Measurements from ENCODE around the gene C16orf54. TPM values are rescaled to one million over a fixed set of nuclear protein-coding genes. Genes with fewer than 3 reads are reported as not detected.
"Not testable (repeated sequence)": the region's sequence is repeated elsewhere in the genome, so short reads cannot be mapped to it uniquely, and the experiment has no call there.

Gene C16orf54
- total RNA-seq, 6 experiments from 2014 or later: not detected

GRCh38 chr16:29756654-29757053 is 10.9 kb upstream of the C16orf54 start:
- H3K9me3 Mint-ChIP-seq: no peaks in the 10 kb centered on the region
- H3K4me3 Mint-ChIP-seq: no peak overlapping the region
- H3K27ac Mint-ChIP-seq: no peak overlapping the region
- DNase-seq: no peak
- TF ChIP-seq CTCF (IDR thresholded peaks at IDR 0.05): no peak
- 0 out of 2 replicates have a peak, but pooled peaks cover 6% of the 10 kb centered on the region for H3K4me1 Mint-ChIP-seq (ENCODE audit: low read depth)
- H3K27me3 Mint-ChIP-seq (ENCODE audit: insufficient read depth): peaks cover 14% of the 10 kb centered on the region
- H3K36me3 Mint-ChIP-seq (ENCODE audit: low read depth): no peaks in the 10 kb centered on the region

- TF ChIP-seq CTCF (IDR thresholded peaks at IDR 0.05): no peak
- no peaks in the 10 kb centered on the region for H3K36me3 Mint-ChIP-seq (ENCODE audit: low read depth)
- no peak overlapping the region for H3K4me3 Mint-ChIP-seq
- peaks cover 8% of the 10 kb centered on the region for H3K27me3 Mint-ChIP-seq (ENCODE audit: insufficient read depth)
- no peak for DNase-seq
- H3K9me3 Mint-ChIP-seq: no peaks in the 10 kb centered on the region
- H3K27ac Mint-ChIP-seq: no peak overlapping the region
- H3K4me1 Mint-ChIP-seq (ENCODE audit: low read depth): 0 out of 2 replicates have a peak, but pooled peaks cover 6% of the 10 kb centered on the region
Observed at GRCh38 chr16:29753516-29753915, 7.7 kb upstream of the C16orf54 start.

- not testable (repeated sequence) for DNase-seq; H3K27ac Mint-ChIP-seq; H3K4me1 Mint-ChIP-seq (ENCODE audit: low read depth); H3K9me3 Mint-ChIP-seq; H3K36me3 Mint-ChIP-seq (ENCODE audit: low read depth); H3K4me3 Mint-ChIP-seq; H3K27me3 Mint-ChIP-seq (ENCODE audit: insufficient read depth)
Observed at GRCh38 chr16:29748760-29749149, 3.0 kb upstream of the C16orf54 start.

- DNase-seq: no peak
- H3K27ac Mint-ChIP-seq: no peak overlapping the region
- H3K36me3 Mint-ChIP-seq (ENCODE audit: low read depth): no peaks in the 10 kb centered on the region
- H3K27me3 Mint-ChIP-seq (ENCODE audit: insufficient read depth): peaks cover 12% of the 10 kb centered on the region
- no peak overlapping the region for H3K4me3 Mint-ChIP-seq
- H3K4me1 Mint-ChIP-seq (ENCODE audit: low read depth): no peaks in the 10 kb centered on the region
- no peaks in the 10 kb centered on the region for H3K9me3 Mint-ChIP-seq
- TF ChIP-seq CTCF (IDR thresholded peaks at IDR 0.05): no peak
Observed at GRCh38 chr16:29747947-29748759, 2.4 kb upstream of the C16orf54 start.

- H3K36me3 Mint-ChIP-seq (ENCODE audit: low read depth); H3K4me3 Mint-ChIP-seq; DNase-seq; H3K4me1 Mint-ChIP-seq (ENCODE audit: low read depth); H3K9me3 Mint-ChIP-seq; H3K27ac Mint-ChIP-seq: not testable (repeated sequence)
- peaks cover 17% of the 10 kb centered on the region for H3K27me3 Mint-ChIP-seq (ENCODE audit: insufficient read depth)
Observed at GRCh38 chr16:29746518-29746917, 728 bp upstream of the C16orf54 start.

- H3K27me3 Mint-ChIP-seq (ENCODE audit: insufficient read depth): peaks cover 24% of the 10 kb centered on the region
- no peaks in the 10 kb centered on the region for H3K36me3 Mint-ChIP-seq (ENCODE audit: low read depth)
- no peak for DNase-seq
- no peaks in the 10 kb centered on the region for H3K4me1 Mint-ChIP-seq (ENCODE audit: low read depth)
- no peaks in the 10 kb centered on the region for H3K9me3 Mint-ChIP-seq
- TF ChIP-seq CTCF (IDR thresholded peaks at IDR 0.05): no peak
- no peak overlapping the region for H3K4me3 Mint-ChIP-seq
- no peak overlapping the region for H3K27ac Mint-ChIP-seq
Observed at GRCh38 chr16:29745121-29745852, 503 bp downstream of the C16orf54 start.

Measured in HFFc6 (cell line).